OCI-LY1 (cell line): ENCODE results near the gene SMIM5.

ENCODE experiments used
- H2AFZ ChIP-seq: fragments of 200-600 bp; sonication (generic), shearing (Covaris generic); 2 replicates; pipeline ENCODE4 v1.6.0; 2014; ENCODE audit warnings: antibody characterized with exemption, mild to moderate bottlenecking, low read length
- H3F3A ChIP-seq: fragments of 200-600 bp; sonication (generic), shearing (Covaris generic); 2 replicates; pipeline ENCODE4 v1.6.0; 2014; ENCODE audit warnings: mild to moderate bottlenecking, antibody characterized with exemption, low read length, moderate library complexity; ENCODE audit not compliant: insufficient read depth
- H3K27ac ChIP-seq: fragments of 200-600 bp; sonication (generic); 2 replicates; pipeline ENCODE4 v1.5.1; 2014; ENCODE audit warnings: low read length, mixed run types, mild to moderate bottlenecking, low read depth; ENCODE audit not compliant: poor library complexity, severe bottlenecking
- H3K27me3 ChIP-seq: fragments of 200-600 bp; sonication (generic); 2 replicates; pipeline ENCODE4 v1.6.0; 2014; ENCODE audit warnings: antibody characterized with exemption, mild to moderate bottlenecking, low read length, moderate library complexity; ENCODE audit not compliant: insufficient read depth
- H3K36me3 ChIP-seq: fragments of 200-600 bp; sonication (generic); 2 replicates; pipeline ENCODE4 v1.6.1; 2014; ENCODE audit warnings: mild to moderate bottlenecking, antibody characterized with exemption, low read length, moderate library complexity, mixed read lengths; ENCODE audit not compliant: insufficient read depth
- H3K4me1 ChIP-seq: fragments of 200-600 bp; sonication (generic); 2 replicates; pipeline ENCODE4 v1.5.1; 2014; ENCODE audit warnings: mild to moderate bottlenecking, low read length, moderate library complexity; ENCODE audit not compliant: insufficient read depth, severe bottlenecking
- H3K4me2 ChIP-seq: fragments of 200-600 bp; sonication (generic), shearing (Covaris generic); 2 replicates; pipeline ENCODE4 v1.6.1; 2014; ENCODE audit warnings: low read length
- H3K4me3 ChIP-seq: fragments of 200-600 bp; sonication (generic); 2 replicates; pipeline ENCODE4 v1.5.1; 2014; ENCODE audit warnings: low read length, low read depth, mild to moderate bottlenecking, mixed read lengths; ENCODE audit not compliant: poor library complexity, severe bottlenecking
- H3K79me2 ChIP-seq: fragments of 200-600 bp; shearing (Covaris generic); 2 replicates; pipeline ENCODE4 v1.6.1; 2016; ENCODE audit warnings: mixed run types, low read length, mixed read lengths; ENCODE audit not compliant: insufficient read depth
- H3K9ac ChIP-seq: fragments of 200-600 bp; sonication (generic), shearing (Covaris generic); 2 replicates; pipeline ENCODE4 v1.6.1; 2014; ENCODE audit warnings: mild to moderate bottlenecking, low read length, mixed read lengths
- H3K9me2 ChIP-seq: fragments of 200-600 bp; sonication (generic), shearing (Covaris generic); 2 replicates; pipeline ENCODE4 v1.6.1; 2014; ENCODE audit warnings: low read depth, mild to moderate bottlenecking, low read length, mixed read lengths
- H3K9me3 ChIP-seq: fragments of 200-600 bp; shearing (Covaris generic); 2 replicates; pipeline ENCODE4 v1.6.1; 2014; ENCODE audit warnings: low read length, mixed read lengths
- H4K20me1 ChIP-seq: fragments of 200-600 bp; sonication (generic), shearing (Covaris generic); 2 replicates; pipeline ENCODE4 v1.6.0; 2016; ENCODE audit warnings: mild to moderate bottlenecking, low read length; ENCODE audit not compliant: insufficient read depth
- CTCF ChIP-seq: fragments of 200-600 bp; sonication (generic), shearing (Covaris generic); IDR thresholded peaks from 2 replicates; pipeline ENCODE4 v1.5.1; 2017; ENCODE audit warnings: mild to moderate bottlenecking, antibody characterized with exemption, low read length, moderate library complexity, mixed read lengths
- EZH2 ChIP-seq: fragments of 200-600 bp; sonication (generic), shearing (Covaris generic); IDR thresholded peaks from 2 replicates; pipeline ENCODE4 v1.8.0; 2017; ENCODE audit warnings: borderline replicate concordance, mixed run types, mild to moderate bottlenecking, antibody characterized with exemption, low read length, moderate library complexity, mixed read lengths

The SMIM5 gene

GRCh38 chr17:75642182-75642783 lies 9.0 kb downstream of the SMIM5 start:
- Histone ChIP-seq H3K4me2 (no peak overlapping the region), H4K20me1 (no peaks in the 10 kb centered on the region), H3K4me1 (no peaks in the 10 kb centered on the region), H3K27me3 (no peaks in the 10 kb centered on the region), H2AFZ (no peak overlapping the region), H3K9ac (no peak overlapping the region), H3K79me2 (no peaks in the 10 kb centered on the region), H3K27ac (no peak overlapping the region), H3K9me3 (no peaks in the 10 kb centered on the region), H3F3A (no peaks in the 10 kb centered on the region), H3K36me3 (peaks cover 9% of the 10 kb centered on the region; the same call in 1 of the 2 replicates), H3K9me2 (no peaks in the 10 kb centered on the region), H3K4me3 (no peak overlapping the region)
- TF ChIP-seq CTCF, result no peak

DNA sequence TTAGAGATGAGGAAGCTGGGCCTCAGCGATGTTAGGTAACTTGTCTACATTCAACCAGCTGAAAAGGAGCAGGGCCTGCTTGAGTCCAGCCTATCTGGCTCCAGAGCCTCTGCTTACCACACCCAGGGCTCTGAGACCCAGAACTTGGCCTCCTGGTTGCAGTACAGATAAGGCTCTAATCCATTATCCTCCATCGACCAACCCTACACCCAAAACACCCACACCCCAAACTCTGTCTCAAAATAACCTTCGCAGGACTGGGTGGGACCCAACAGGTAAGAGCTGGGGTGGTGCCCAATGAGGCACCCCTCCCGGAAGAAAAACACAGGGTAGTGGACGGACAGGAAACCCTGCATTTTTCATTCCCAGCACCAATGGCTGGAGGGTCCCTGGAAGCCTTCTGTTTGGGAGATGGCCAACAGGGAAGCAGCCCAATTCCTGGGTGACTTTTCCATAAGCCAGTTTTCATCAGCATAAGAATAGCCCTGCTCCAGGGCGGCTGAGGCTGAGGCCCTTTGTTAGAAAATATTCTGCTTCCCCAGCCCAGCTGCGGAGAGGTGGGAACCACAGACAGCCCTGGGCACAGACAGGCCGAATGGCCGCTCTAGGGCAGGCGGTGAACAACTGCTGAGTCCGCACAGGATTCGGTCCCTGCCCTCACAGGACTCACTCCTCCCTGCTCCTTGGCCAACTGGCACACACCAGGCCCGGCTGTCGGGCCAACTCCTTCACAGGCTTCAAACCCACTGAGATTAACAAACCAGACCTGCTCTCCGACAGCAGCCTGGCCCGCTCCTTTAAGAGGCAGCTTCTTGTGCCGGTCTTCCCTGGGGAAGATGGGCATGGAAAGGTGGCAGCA lies 9.8 kb downstream of the SMIM5 start:
- no peak overlapping the region for H2AFZ ChIP-seq
- H4K20me1 ChIP-seq, result no peaks in the 10 kb centered on the region
- H3K9me2 ChIP-seq, result no peaks in the 10 kb centered on the region
- TF ChIP-seq CTCF (no peak), EZH2 (no peak)
- no peak overlapping the region for H3K9ac ChIP-seq
- no peak overlapping the region for H3K4me3 ChIP-seq
- no peak overlapping the region for H3K4me2 ChIP-seq
- H3K36me3 ChIP-seq, result peaks cover 15% of the 10 kb centered on the region; the same call in 1 of the 2 replicates
- no peaks in the 10 kb centered on the region for H3F3A ChIP-seq
- H3K27me3 ChIP-seq, result no peaks in the 10 kb centered on the region
- no peaks in the 10 kb centered on the region for H3K9me3 ChIP-seq
- no peaks in the 10 kb centered on the region for H3K4me1 ChIP-seq
- H3K27ac ChIP-seq, result no peak overlapping the region
- H3K79me2 ChIP-seq, result no peaks in the 10 kb centered on the region

- no peak for TF ChIP-seq CTCF
- Histone ChIP-seq H3K79me2 (no peaks in the 10 kb centered on the region), H3K27me3 (no peaks in the 10 kb centered on the region), H3K9me2 (no peaks in the 10 kb centered on the region), H4K20me1 (no peaks in the 10 kb centered on the region), H3K9ac (no peak overlapping the region), H3K27ac (no peak overlapping the region), H3K36me3 (peaks cover 18% of the 10 kb centered on the region; the same call in 1 of the 2 replicates), H3K4me3 (no peak overlapping the region), H2AFZ (no peak overlapping the region), H3F3A (no peaks in the 10 kb centered on the region), H3K4me2 (no peak overlapping the region), H3K4me1 (no peaks in the 10 kb centered on the region), H3K9me3 (no peaks in the 10 kb centered on the region)
Measured at GRCh38 chr17:75643643-75644017, 10.4 kb downstream of the SMIM5 start.
